GM18870 (cell line): Measurements from ENCODE around the gene ERBB4.
"Not testable (repeated sequence)": the region's sequence is repeated elsewhere in the genome, so short reads cannot be mapped to it uniquely, and the experiment has no call there.

Experiments used
- ATAC-seq: cut with Tn5 transposase; IDR thresholded peaks from one replicate; pipeline ENCODE4 v1.9.1; 2021; ENCODE audit warnings: moderate library complexity; ENCODE audit not compliant: unreplicated experiment

Gene ERBB4

GRCh38 chr2:212528106-212528856, 10.3 kb downstream of the ERBB4 start:
- no peak for ATAC-seq

DNA sequence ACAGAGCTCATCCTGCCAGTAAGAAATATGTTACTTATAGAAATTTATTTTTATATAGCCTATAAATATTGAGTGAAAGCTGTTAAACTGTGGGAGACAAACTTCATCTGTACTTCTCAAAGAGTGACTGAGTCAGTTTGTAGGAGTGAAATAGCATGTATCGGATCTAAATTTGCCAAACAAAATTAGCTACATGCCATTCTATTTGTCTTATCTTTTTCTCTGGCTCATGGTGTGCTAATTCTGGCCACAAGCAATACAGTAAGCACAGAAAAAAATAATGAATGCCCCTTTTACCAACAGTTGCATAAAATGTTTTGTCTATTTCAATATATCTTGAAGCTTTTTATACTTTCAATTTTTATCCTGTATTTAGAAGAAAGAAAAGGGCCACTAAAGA, 12.5 kb downstream of the ERBB4 start:
- no peak for ATAC-seq

DNA sequence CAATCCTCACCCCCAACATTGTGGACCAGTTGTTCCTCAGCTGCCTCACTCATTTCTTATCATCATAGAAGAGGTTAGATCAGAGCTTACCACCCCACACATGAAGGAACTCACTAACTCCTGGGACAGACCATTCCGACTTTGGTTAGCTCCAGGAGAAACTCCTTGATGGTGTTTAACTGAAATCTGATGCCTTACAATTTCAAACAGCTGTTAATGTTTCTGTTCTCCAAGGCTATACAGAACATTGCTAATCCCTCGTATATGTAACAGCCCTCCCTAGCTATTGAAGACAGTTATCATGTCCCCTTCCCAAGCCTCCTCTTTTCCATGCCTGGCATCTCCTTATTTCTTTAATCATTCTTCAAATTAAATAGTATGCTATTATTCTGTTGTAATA, 14.8 kb downstream of the ERBB4 start:
- no peak for ATAC-seq

- no peak for ATAC-seq
These were observed 18.3 kb downstream of the ERBB4 start for GRCh38 chr2:212520340-212520739.

GRCh38 chr2:212517693-212518092, 20.9 kb downstream of the ERBB4 start:
- no peak for ATAC-seq

DNA sequence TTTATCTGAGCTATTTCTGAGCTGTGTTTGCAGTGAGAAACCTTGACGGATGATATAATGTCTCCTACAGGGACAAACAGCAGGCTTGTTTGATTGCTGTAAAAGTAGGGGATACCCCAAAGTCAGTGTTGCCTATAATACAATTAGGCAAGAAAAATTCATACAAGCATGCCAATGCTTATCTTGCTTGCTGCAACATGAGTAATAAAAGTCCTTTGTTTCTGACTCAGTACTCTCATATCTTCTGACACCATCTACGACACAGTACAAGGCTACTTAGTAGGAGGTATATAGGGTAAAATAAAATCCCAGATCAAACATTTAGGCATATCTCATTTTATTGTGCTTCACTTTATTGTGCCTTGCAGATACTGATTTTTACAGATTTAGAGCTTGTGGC, 33.0 kb downstream of the ERBB4 start:
- ATAC-seq, result peak; percentile 78

DNA sequence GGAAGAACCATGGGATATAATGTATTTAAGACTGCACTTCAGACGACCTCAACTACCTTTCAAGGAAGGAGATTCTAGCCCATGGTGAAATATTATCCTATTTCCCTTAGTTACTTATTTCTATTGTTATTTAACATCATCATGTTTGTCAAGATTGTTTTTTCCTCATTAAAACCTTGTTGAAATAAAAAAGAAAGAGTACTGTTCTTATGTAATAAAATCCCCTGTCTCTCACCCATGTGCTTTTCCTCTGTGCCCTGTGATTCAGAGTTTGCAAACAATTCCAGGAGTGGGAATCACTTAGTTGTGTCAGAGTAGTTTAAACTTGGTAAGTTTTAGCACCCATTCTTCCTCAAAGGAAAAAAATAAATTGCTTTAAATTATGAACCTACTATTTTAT, 43.6 kb downstream of the ERBB4 start:
- no peak for ATAC-seq

GRCh38 chr2:212494418-212495020, 44.1 kb downstream of the ERBB4 start:
- ATAC-seq, result no peak

DNA sequence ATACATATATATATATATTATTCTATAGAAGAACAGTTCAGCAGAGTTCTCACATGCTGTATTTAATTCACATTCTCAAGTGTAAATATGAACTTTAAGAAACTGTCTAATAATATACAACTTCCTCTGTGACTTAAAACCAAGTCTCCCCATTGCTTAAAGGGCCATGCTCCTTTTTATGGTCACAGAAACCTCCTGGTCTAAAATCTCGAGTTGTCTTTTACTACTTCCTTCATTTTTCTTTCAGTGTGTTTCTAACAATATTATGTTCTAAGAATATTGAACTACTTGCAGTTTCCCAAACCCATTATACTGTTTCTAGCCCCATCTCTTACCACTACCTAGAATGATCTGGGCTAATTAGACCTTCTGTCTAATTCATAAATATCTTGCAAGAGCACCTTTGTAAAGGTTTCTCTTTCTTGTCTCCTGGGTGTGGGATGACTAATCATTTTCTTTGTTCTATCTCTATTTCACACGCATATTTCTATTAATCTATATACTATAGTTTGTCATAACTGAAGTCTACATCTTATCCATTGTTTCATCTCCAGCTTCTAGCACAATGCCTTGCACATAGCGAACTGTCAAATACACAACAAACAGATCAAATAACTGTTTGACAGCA, 48.8 kb downstream of the ERBB4 start:
- peak; percentile 73 for ATAC-seq

DNA sequence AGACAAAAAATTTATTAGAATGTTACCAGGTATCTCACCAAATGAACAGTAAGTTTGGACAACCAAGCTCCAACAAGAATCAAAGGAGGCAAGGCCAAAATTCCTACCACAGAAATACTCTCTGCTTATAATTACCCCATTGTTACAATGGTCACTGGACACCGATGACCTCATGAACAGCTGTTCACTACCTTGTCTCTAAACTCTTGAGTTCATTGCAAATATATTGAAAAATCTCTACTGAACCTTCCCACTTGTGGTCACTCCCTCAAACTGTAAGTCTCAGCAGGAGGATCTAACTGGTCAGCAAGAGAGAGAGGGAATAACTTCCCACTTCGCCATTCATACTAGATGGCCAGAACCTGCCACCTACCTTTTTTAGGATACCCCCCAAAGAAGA, 50.0 kb downstream of the ERBB4 start:
- ATAC-seq, result no peak

DNA sequence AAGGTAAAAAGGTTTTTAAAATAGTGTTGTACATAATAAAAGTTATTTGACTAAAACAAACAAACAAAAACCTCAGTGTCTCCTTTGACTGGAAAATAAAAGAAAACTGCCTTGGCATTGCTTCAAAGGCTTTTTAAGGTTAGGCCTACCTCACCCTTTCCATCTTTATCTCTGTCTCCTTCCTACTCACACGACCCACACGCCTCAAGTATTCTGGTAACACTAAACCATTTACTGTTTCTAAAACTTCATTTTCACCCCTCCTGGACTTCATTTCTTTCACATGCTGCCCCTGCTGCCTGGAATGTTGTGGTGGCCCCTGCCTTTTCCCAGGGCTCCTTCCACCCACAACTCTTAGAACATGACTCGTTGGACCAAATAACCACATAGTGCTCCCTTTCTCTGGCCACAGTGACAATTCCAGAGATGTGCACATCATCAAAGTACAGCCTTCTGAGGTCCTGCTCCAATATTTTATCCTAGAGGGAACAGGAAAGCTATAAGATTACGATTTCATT, 54.0 kb downstream of the ERBB4 start:
- no peak for ATAC-seq

- no peak for ATAC-seq
These were observed 58.2 kb downstream of the ERBB4 start for GRCh38 chr2:212480447-212480846.

DNA sequence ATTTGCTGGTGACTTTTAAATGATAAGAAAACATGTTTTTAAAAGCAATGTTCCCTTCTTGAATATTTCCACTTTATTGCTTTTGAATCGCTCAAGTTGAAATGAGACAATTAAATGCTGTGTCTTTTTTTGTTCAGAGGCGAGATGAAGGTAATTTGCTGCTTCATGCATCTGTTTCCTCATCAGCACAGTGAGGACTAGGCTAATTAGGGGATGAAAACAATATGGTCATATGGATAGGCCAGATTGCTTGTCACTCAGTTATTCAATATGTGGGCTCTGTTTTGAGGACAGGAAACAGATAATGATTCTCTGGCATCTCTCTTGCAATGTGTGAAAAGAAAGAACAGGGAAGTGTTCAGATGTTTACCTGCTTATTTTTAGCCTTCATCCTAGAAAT, 61.0 kb downstream of the ERBB4 start:
- no peak for ATAC-seq

GRCh38 chr2:212473211-212473610, 65.4 kb downstream of the ERBB4 start:
- no peak for ATAC-seq

GRCh38 chr2:212467551-212467950, 71.1 kb downstream of the ERBB4 start:
- not testable (repeated sequence) for ATAC-seq

DNA sequence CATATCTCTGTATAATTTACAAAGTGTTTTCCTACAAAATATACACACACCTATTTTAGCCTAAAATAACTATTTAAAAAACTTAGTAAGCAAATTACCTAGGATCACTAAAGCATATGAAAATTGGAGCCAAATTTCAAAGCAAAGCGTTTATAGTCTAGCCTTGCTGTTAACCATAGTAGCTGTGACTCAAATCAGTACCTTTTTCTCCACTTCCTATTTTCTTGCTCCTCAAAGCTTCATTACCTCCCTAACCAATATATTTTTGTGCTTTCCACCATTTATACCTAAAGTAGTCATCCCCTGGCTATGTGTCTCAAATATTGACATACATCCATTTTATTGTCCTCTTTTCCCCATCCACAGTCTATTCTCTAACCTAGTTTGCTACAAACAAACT, 73.1 kb downstream of the ERBB4 start:
- ATAC-seq, result peak; percentile 60

DNA sequence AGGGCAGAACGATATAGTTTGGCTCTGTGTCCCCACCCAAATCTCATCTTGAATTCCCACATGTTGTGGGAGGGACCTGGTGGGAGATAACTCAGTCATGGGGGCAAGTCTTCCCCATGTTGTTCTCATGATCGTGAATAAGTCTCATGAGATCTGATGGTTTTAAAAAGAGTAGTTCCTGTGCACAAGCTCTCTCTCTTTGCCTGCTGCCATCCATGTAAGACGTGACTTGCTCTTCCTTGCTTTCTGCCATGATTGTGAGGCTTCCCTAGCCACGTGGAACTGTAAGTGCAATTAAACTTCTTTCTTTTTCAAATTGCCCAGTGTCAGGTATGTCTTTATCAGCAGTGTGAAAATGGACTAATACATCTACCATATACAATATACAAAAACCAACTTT, 76.9 kb downstream of the ERBB4 start:
- ATAC-seq, result not testable (repeated sequence)

DNA sequence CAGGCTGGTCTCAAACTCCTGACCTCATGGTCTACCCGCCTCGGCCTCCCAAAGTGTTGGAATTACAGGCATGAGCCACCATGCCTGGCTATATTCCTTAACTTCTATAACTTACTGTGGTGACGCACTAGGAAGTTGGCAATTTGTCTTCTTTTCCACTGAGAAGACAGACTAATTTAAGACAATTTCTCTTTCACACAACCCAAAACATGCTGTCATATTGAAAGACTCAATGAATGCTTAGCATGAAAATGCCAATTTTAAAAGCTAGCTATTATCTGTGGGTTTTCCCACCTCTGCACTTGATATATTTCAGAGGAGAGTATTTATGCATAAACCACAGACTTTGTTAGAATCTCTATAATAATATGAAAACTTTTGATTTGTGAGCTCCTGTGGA, 84.5 kb downstream of the ERBB4 start:
- no peak for ATAC-seq

- no peak for ATAC-seq
These were observed 86.8 kb downstream of the ERBB4 start for GRCh38 chr2:212451786-212452231.

DNA sequence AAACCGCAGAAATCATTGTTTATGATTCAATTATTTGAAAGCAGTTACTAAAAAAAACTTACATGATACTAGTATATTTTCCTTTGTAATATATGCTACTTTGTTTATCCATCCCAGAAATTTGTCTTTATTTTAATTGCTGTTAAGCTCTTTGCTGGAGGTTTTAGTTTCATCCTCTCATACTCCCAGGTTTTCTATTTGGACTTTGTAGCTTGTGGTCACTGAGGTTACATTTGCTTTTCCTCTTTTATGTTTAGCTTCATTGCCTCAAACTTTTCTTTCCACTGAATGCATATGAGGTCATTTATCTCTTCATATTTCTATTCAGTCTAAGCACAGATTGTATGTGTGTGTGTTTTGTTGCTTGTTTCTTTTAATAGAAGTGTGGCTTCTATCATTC, 89.9 kb downstream of the ERBB4 start:
- no peak for ATAC-seq

GRCh38 chr2:212441821-212442220, 96.8 kb downstream of the ERBB4 start:
- no peak for ATAC-seq

GRCh38 chr2:212441141-212441540, 97.5 kb downstream of the ERBB4 start:
- ATAC-seq, result no peak
